Neural progenitor cell (in vitro differentiated cells): ENCODE measurements around the gene GNG8. TPM values are rescaled to one million over a fixed set of nuclear protein-coding genes. Genes with fewer than 3 reads are reported as not detected.

Experiments
- DNase-seq: peaks from one replicate; pipeline ENCODE4 v3.0.0-alpha.2; 2016; ENCODE audit warnings: low spot score
- H2AFZ ChIP-seq: fragments of 200-600 bp; sonication (generic); replicated peaks from 2 replicates; pipeline ENCODE4 v1.6.1; 2016; ENCODE audit warnings: antibody characterized with exemption
- H3F3A ChIP-seq: fragments of 200-600 bp; sonication (generic); 2 replicates; pipeline ENCODE4 v1.6.1; 2016; ENCODE audit warnings: antibody characterized with exemption, low read depth
- H3K27ac ChIP-seq: fragments of 200-600 bp; sonication (generic); 2 replicates; pipeline ENCODE4 v1.5.1; 2016; ENCODE audit warnings: mild to moderate bottlenecking
- H3K27me3 ChIP-seq: fragments of 200-600 bp; sonication (generic); 2 replicates; pipeline ENCODE4 v1.6.1; 2016; ENCODE audit warnings: mild to moderate bottlenecking, moderate library complexity
- H3K36me3 ChIP-seq: fragments of 200-600 bp; sonication (generic); 2 replicates; pipeline ENCODE4 v1.5.1; 2016
- H3K4me1 ChIP-seq: fragments of 200-600 bp; sonication (generic); 2 replicates; pipeline ENCODE4 v1.6.1; 2016; ENCODE audit warnings: mixed run types
- H3K4me2 ChIP-seq: fragments of 200-600 bp; sonication (generic); 2 replicates; pipeline ENCODE4 v1.6.1; 2016
- H3K4me3 ChIP-seq: fragments of 200-600 bp; sonication (generic); 2 replicates; pipeline ENCODE4 v1.5.1; 2016
- H3K79me2 ChIP-seq: fragments of 200-600 bp; sonication (generic); 2 replicates; pipeline ENCODE4 v1.6.1; 2016; ENCODE audit warnings: low read depth
- H3K9ac ChIP-seq: fragments of 200-600 bp; sonication (generic); 2 replicates; pipeline ENCODE4 v1.6.1; 2016
- H3K9me3 ChIP-seq: fragments of 200-600 bp; sonication (generic); 2 replicates; pipeline ENCODE4 v1.5.1; 2016; ENCODE audit warnings: low read depth
- H4K20me1 ChIP-seq: fragments of 200-600 bp; sonication (generic); 2 replicates; pipeline ENCODE4 v1.6.1; 2016; ENCODE audit warnings: low read depth
- H3K27ac Mint-ChIP-seq: 3 replicates; pipeline ENCODE4 v1.8.0; 2021; ENCODE audit warnings: mixed read lengths
- H3K27me3 Mint-ChIP-seq: 2 replicates; pipeline ENCODE4 v1.8.0; 2022; ENCODE audit warnings: low read depth, mild to moderate bottlenecking, inconsistent platforms, moderate library complexity, mixed read lengths; ENCODE audit not compliant: insufficient read depth
- H3K36me3 Mint-ChIP-seq: 3 replicates; pipeline ENCODE4 v1.8.0; 2021; ENCODE audit warnings: mixed read lengths
- H3K4me1 Mint-ChIP-seq: 3 replicates; pipeline ENCODE4 v1.8.0; 2021; ENCODE audit warnings: mixed read lengths
- H3K4me3 Mint-ChIP-seq: 3 replicates; pipeline ENCODE4 v1.8.0; 2021; ENCODE audit warnings: mild to moderate bottlenecking, moderate library complexity, mixed read lengths
- H3K9me3 Mint-ChIP-seq: 3 replicates; pipeline ENCODE4 v1.8.0; 2020; ENCODE audit warnings: mixed read lengths
- EZH2 ChIP-seq: fragments of 200-600 bp; sonication (generic); IDR thresholded peaks from 2 replicates; pipeline ENCODE4 v1.6.1; 2017; ENCODE audit warnings: antibody characterized with exemption, mild to moderate bottlenecking, moderate library complexity
- EZH2phosphoT487 ChIP-seq: fragments of 200-600 bp; sonication (generic); IDR thresholded peaks from 2 replicates; pipeline ENCODE4 v1.6.1; 2017; ENCODE audit warnings: antibody characterized with exemption
- total RNA-seq: library from RNA; depleted of rRNA; stranded (reverse); fragments of >200 nt; gene quantifications from 2 replicates; pipeline ENCODE4 v1.2.3, GENCODE V29; 2015; ENCODE audit warnings: low replicate concordance
- TF ChIP-seq, protein P1 (sequence below): fragments of 200-600 bp; sonication (generic); IDR thresholded peaks from 2 replicates; pipeline ENCODE4 v1.5.1; 2017; ENCODE audit warnings: antibody characterized with exemption, mild to moderate bottlenecking

The GNG8 gene
- total RNA-seq, 1 donor from 2014 or later = not detected

DNA sequence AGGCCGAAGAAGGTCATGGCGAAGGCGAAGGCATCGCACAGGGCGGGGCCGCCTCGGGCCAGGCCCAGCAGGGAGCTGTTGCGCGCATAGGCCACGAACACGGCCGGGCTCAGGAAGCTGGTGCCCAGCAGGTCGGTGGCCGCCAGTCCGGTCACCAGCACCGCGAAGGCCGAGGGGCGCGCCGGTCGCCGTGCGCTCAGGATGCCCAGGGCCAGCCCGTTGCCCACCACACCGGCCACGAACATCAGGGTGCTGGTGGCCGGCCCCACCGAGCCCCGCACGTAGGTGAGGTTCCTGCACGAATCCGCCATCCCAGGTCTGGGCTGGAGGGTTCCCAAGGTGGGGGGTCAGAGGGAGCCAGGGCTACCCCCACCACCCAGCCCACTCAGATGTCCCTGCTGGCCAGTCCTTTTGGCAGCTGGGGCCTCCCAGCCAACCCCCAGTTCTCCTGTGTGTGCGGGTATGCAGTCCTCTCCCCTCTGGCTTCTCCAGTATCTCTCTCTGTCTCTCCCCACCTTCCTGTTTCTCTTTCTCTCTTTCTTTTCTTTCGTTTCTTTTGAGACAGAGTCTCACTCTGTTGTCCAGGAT lies 12.0 kb downstream of the GNG8 start:
- Mint-ChIP-seq H3K9me3 (no peaks in the 10 kb centered on the region), H3K36me3 (no peaks in the 10 kb centered on the region), H3K27me3 (peaks cover 13% of the 10 kb centered on the region), H3K27ac (no peak overlapping the region), H3K4me3 (no peak overlapping the region), H3K4me1 (peaks cover 27% of the 10 kb centered on the region)
- Histone ChIP-seq H4K20me1 (no peaks in the 10 kb centered on the region), H3K36me3 (no peaks in the 10 kb centered on the region), H3K79me2 (no peaks in the 10 kb centered on the region), H3K4me2 (no peak overlapping the region), H3K27ac (no peak overlapping the region), H3K4me1 (peaks cover 12% of the 10 kb centered on the region), H3K27me3 (no peaks in the 10 kb centered on the region), H2AFZ (no peak overlapping the region), H3K9me3 (no peaks in the 10 kb centered on the region), H3K4me3 (no peak overlapping the region), H3K9ac (no peak overlapping the region), H3F3A (peaks cover 6% of the 10 kb centered on the region)
- DNase-seq = no peak
- TF ChIP-seq EZH2 (no peak), EZH2phosphoT487 (no peak)
- TF ChIP-seq, protein P1, sequence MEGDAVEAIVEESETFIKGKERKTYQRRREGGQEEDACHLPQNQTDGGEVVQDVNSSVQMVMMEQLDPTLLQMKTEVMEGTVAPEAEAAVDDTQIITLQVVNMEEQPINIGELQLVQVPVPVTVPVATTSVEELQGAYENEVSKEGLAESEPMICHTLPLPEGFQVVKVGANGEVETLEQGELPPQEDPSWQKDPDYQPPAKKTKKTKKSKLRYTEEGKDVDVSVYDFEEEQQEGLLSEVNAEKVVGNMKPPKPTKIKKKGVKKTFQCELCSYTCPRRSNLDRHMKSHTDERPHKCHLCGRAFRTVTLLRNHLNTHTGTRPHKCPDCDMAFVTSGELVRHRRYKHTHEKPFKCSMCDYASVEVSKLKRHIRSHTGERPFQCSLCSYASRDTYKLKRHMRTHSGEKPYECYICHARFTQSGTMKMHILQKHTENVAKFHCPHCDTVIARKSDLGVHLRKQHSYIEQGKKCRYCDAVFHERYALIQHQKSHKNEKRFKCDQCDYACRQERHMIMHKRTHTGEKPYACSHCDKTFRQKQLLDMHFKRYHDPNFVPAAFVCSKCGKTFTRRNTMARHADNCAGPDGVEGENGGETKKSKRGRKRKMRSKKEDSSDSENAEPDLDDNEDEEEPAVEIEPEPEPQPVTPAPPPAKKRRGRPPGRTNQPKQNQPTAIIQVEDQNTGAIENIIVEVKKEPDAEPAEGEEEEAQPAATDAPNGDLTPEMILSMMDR = no peak

DNA sequence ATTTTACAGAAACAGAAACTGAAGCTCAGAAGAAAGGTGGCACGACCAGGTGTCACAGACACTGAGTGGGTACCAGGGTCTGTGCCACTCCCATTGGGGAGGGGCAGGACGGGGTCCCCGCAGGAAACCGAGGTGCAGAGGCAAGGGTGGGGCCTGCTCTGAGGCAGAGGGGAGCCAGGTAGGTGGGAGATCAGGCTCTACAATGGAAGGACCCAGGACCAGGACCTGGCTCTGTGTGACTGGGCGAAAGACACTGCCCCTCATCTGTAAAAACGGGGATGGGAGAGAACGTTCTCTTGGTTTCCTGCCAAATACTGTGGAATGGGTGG lies 13.9 kb downstream of the GNG8 start:
- no peak overlapping the region for H3K4me3 Mint-ChIP-seq
- H3K9me3 ChIP-seq = no peaks in the 10 kb centered on the region
- no peaks in the 10 kb centered on the region for H3K9me3 Mint-ChIP-seq
- no peaks in the 10 kb centered on the region for H3K27me3 ChIP-seq
- H3F3A ChIP-seq = peaks cover 6% of the 10 kb centered on the region
- peaks cover 7% of the 10 kb centered on the region for H3K27me3 Mint-ChIP-seq
- no peaks in the 10 kb centered on the region for H4K20me1 ChIP-seq
- no peaks in the 10 kb centered on the region for H3K36me3 ChIP-seq
- H3K79me2 ChIP-seq = no peaks in the 10 kb centered on the region
- H3K4me1 ChIP-seq = peaks cover 12% of the 10 kb centered on the region
- H3K4me2 ChIP-seq = no peak overlapping the region
- H3K27ac ChIP-seq = no peak overlapping the region
- H3K4me1 Mint-ChIP-seq = peaks cover 29% of the 10 kb centered on the region
- TF ChIP-seq EZH2 (no peak), EZH2phosphoT487 (no peak)
- TF ChIP-seq, protein P1 = no peak
- H3K9ac ChIP-seq = no peak overlapping the region
- H3K4me3 ChIP-seq = no peak overlapping the region
- no peak for DNase-seq
- no peak overlapping the region for H2AFZ ChIP-seq
- H3K36me3 Mint-ChIP-seq = no peaks in the 10 kb centered on the region
- H3K27ac Mint-ChIP-seq = no peak overlapping the region

DNA sequence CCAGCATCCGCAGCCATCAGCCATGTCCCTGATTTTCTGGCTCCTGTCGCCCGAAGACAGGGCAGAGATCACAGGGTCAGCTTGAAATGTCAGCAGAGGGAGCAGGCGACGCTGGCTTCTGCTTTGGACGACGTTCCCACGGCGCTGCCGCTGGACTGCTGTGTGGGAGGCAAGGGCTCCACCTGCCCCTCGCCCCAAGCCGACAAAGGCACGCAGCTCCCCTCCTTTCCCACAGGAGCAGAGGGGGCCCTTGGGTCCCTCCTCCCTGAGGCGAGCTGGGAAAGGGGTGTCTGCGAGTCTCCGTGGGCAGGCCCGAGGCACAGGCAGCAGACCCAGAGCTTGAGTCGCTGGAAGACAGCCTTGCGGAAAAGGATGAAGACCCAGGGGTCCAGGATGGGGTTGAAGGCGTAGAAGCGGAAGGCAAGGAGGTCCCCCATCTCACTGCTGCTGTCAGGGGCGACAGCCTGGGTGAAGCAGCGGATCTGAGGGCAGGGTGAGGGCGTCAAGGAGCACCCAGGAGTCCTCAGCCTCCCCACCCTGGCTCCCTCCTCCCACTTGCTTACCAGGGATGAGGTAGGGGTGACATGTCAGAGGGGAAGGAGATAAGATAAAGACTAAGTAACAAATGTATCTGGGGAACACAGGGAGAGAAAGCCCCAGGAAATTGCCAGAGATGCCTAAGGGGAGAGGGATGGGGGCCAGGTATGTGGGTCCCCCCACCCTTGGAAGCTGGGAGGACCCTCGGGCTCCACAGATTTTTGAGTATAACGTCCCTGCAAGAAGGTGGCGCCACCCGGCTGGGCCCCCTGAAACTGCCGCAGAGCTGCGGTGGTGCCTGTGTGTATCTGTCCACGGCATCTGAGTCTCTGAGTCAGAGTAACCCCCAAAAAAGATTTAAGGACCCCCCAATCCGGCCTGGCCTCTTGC lies 14.5 kb downstream of the GNG8 start:
- DNase-seq = peak; percentile 43
- Histone ChIP-seq H3K27ac (no peak overlapping the region), H3K27me3 (no peaks in the 10 kb centered on the region), H3K4me3 (no peak overlapping the region), H3K36me3 (no peaks in the 10 kb centered on the region), H3K9ac (peak overlapping the region; percentile 37), H3K79me2 (no peaks in the 10 kb centered on the region), H4K20me1 (no peaks in the 10 kb centered on the region), H3K9me3 (no peaks in the 10 kb centered on the region), H2AFZ (peak overlapping the region; percentile 97), H3K4me2 (peak overlapping the region; percentile 38), H3K4me1 (peaks cover 12% of the 10 kb centered on the region), H3F3A (peaks cover 6% of the 10 kb centered on the region)
- Mint-ChIP-seq H3K4me3 (peak overlapping the region; percentile 30), H3K4me1 (peaks cover 31% of the 10 kb centered on the region), H3K27me3 (peaks cover 8% of the 10 kb centered on the region), H3K27ac (peak overlapping the region; percentile 88), H3K9me3 (no peaks in the 10 kb centered on the region), H3K36me3 (no peaks in the 10 kb centered on the region)
- TF ChIP-seq EZH2phosphoT487 = no peak
- TF ChIP-seq, protein P1 = peak; percentile 40
